ENCODE results near the gene LPAR2.
A peak's percentile ranks its signal among the peaks of the same experiment; 100 is the strongest.
"Not testable (repeated sequence)": the region's sequence is repeated elsewhere in the genome, so short reads cannot be mapped to it uniquely, and the experiment has no call there.

LPAR2 gene

GRCh38 chr19:19627621-19628500 lies at the start of gene LPAR2:
LPAR2 (minus strand) TSS chr19:19628220; CDS start chr19:19627275, 945 bp downstream.
- no peak for DNase-seq (ENCODE audit: low read depth)

- DNase-seq (ENCODE audit: low read depth) = no peak
Observed at GRCh38 chr19:19677579-19677978, 49.6 kb upstream of the LPAR2 start.

GRCh38 chr19:19674315-19674714 lies 46.3 kb upstream of the LPAR2 start:
- DNase-seq (ENCODE audit: low read depth) = no peak

- DNase-seq (ENCODE audit: low read depth) = no peak
Observed at GRCh38 chr19:19672816-19673215, 44.8 kb upstream of the LPAR2 start.

- DNase-seq (ENCODE audit: low read depth) = no peak
Observed at GRCh38 chr19:19670070-19670551, 42.1 kb upstream of the LPAR2 start.

GRCh38 chr19:19668230-19669012 lies 40.4 kb upstream of the LPAR2 start, which contains the start of gene ZNF101:
ZNF101 (plus strand) TSS chr19:19668839; CDS start chr19:19668964, 125 bp downstream.
- DNase-seq (ENCODE audit: low read depth) = peak; percentile 76

- DNase-seq (ENCODE audit: low read depth) = not testable (repeated sequence)
Observed at GRCh38 chr19:19665420-19665948, 37.5 kb upstream of the LPAR2 start.

GRCh38 chr19:19663256-19664120 lies 35.5 kb upstream of the LPAR2 start, which contains the start of gene ATP13A1:
ATP13A1 (minus strand) TSS chr19:19663676; CDS start chr19:19663666, 10 bp downstream.
- peak; percentile 94 for DNase-seq (ENCODE audit: low read depth)

- DNase-seq (ENCODE audit: low read depth) = no peak
Observed at GRCh38 chr19:19662871-19663255, 34.8 kb upstream of the LPAR2 start.

- DNase-seq (ENCODE audit: low read depth) = no peak
Observed at GRCh38 chr19:19662344-19662743, 34.3 kb upstream of the LPAR2 start.

GRCh38 chr19:19661675-19662251 lies 33.7 kb upstream of the LPAR2 start:
- DNase-seq (ENCODE audit: low read depth) = no peak

- DNase-seq (ENCODE audit: low read depth) = no peak
Observed at GRCh38 chr19:19661141-19661674, 33.2 kb upstream of the LPAR2 start.

- no peak for DNase-seq (ENCODE audit: low read depth)
Observed at GRCh38 chr19:19659646-19660245, 31.7 kb upstream of the LPAR2 start.

GRCh38 chr19:19657397-19657783 lies 29.4 kb upstream of the LPAR2 start:
- no peak for DNase-seq (ENCODE audit: low read depth)

GRCh38 chr19:19656451-19657396 lies 28.7 kb upstream of the LPAR2 start:
- DNase-seq (ENCODE audit: low read depth) = no peak

GRCh38 chr19:19655641-19656343 lies 27.8 kb upstream of the LPAR2 start:
- no peak for DNase-seq (ENCODE audit: low read depth)

- DNase-seq (ENCODE audit: low read depth) = no peak
Observed at GRCh38 chr19:19655051-19655594, 27.1 kb upstream of the LPAR2 start.

GRCh38 chr19:19654441-19654840 lies 26.4 kb upstream of the LPAR2 start:
- no peak for DNase-seq (ENCODE audit: low read depth)

Data from stromal cell of bone marrow (primary cell).